Adipose tissue (tissue), 3 donors: ENCODE measurements around the gene KRTAP25-1. TPM values are rescaled to one million over a fixed set of nuclear protein-coding genes. Genes with fewer than 3 reads are reported as not detected.

Experiments
- H3K27ac ChIP-seq: one replicate; pipeline ENCODE4 v1.5.1; 2013; ENCODE audit warnings: low read depth, low read length
- WGBS, 3 donors: extraction: QIAGEN DNeasy Blood & Tissue Kit; methylation state at CpG; one replicate each; pipeline ENCODE4 v1.1.7; 2013; 5-methylcytosine and 5-hydroxymethylcytosine counted together
- polyA plus RNA-seq, 3 donors: library from polyadenylated mRNA; stranded (reverse); fragments of 200-250 nt; gene quantifications; one replicate each; pipeline ENCODE4 v1.2.3, GENCODE V29; 2013
- donor health status: healthy with polysubstance abuse.
- donor health status: Bipolar disorder and iron deficiency.
- donor health status: healthy.

Gene KRTAP25-1
- not detected for polyA plus RNA-seq

GRCh38 chr21:30289215-30289614, at the start of gene KRTAP25-1:
Gene KRTAP25-1, minus strand, starts transcription at chr21:30289514. Its CDS starts 24 bp downstream, at chr21:30289490.
- no peak within 1 kb of the TSS for H3K27ac ChIP-seq
- 79 to 94% (median 89%) methylated on average over 2 of the region's 2 CpGs for WGBS, 3 donors

- 85 to 92% (median 90%) methylated on average over 4 of the region's 4 CpGs for WGBS, 3 donors
- H3K27ac ChIP-seq, result no peak overlapping the region
Observed at GRCh38 chr21:30338717-30339116, 49.4 kb upstream of the KRTAP25-1 start.

GRCh38 chr21:30337772-30338171, 48.5 kb upstream of the KRTAP25-1 start:
- no peak overlapping the region for H3K27ac ChIP-seq

GRCh38 chr21:30337276-30337744, 48.0 kb upstream of the KRTAP25-1 start, which contains the start of gene KRTAP27-1:
Gene KRTAP27-1, minus strand, starts transcription at chr21:30337694. Its CDS starts 26 bp downstream, at chr21:30337668.
- 84 to 91% (median 86%) methylated on average over 6 of the region's 6 CpGs for WGBS, 3 donors
- no peak within 1 kb of the TSS for H3K27ac ChIP-seq

GRCh38 chr21:30336596-30336995, 47.3 kb upstream of the KRTAP25-1 start:
- WGBS, 3 donors, result 64 to 68% (median 64%) methylated on average over 2 of the region's 2 CpGs

GRCh38 chr21:30333736-30334135, 44.4 kb upstream of the KRTAP25-1 start:
- no peak overlapping the region for H3K27ac ChIP-seq
- 76 to 83% (median 81%) methylated on average over 3 of the region's 3 CpGs for WGBS, 3 donors

More at GRCh38 chr21:30336596-30336995, 47.3 kb upstream of the KRTAP25-1 start:
- H3K27ac ChIP-seq, result no peak overlapping the region

GRCh38 chr21:30332681-30333080, 43.4 kb upstream of the KRTAP25-1 start:
- no peak overlapping the region for H3K27ac ChIP-seq
- WGBS, 3 donors, result 82 to 87% (median 84%) methylated on average over 2 of the region's 2 CpGs

GRCh38 chr21:30329203-30329875, 40.0 kb upstream of the KRTAP25-1 start:
- 75 to 87% (median 84%) methylated on average over 4 of the region's 4 CpGs for WGBS, 3 donors
- H3K27ac ChIP-seq, result no peak overlapping the region

- H3K27ac ChIP-seq, result no peak overlapping the region
Observed at GRCh38 chr21:30326390-30326789, 37.1 kb upstream of the KRTAP25-1 start.

- WGBS, 3 donors, result 84 to 91% (median 84%) methylated on average over 2 of the region's 2 CpGs
- H3K27ac ChIP-seq, result no peak within 1 kb of the TSS
Observed at GRCh38 chr21:30320215-30320614, 30.9 kb upstream of the KRTAP25-1 start, which contains the start of gene KRTAP26-1. Gene KRTAP26-1, minus strand, starts transcription at chr21:30320315. Its CDS starts 280 bp downstream, at chr21:30320035.

- WGBS, 3 donors, result 81 to 91% (median 90%) methylated on average over 2 of the region's 2 CpGs
- H3K27ac ChIP-seq, result no peak overlapping the region
Observed at GRCh38 chr21:30315701-30316100, 26.4 kb upstream of the KRTAP25-1 start.

- WGBS, 3 donors, result 21 to 80% (median 75%) methylated on average over 2 of the region's 2 CpGs
- H3K27ac ChIP-seq, result no peak overlapping the region
Observed at GRCh38 chr21:30306884-30307283, 17.6 kb upstream of the KRTAP25-1 start.

- WGBS, 3 donors, result 28 to 42% (median 30%) methylated on average over 1 of the region's 1 CpG
- H3K27ac ChIP-seq, result no peak overlapping the region
Observed at GRCh38 chr21:30305136-30305535, 15.8 kb upstream of the KRTAP25-1 start.

- 50 to 55% (median 52%) methylated on average over 3 of the region's 3 CpGs for WGBS, 3 donors
- no peak within 1 kb of the TSS for H3K27ac ChIP-seq
Observed at GRCh38 chr21:30282850-30283249, 6.5 kb downstream of the KRTAP25-1 start, which contains the start of gene KRTAP24-1. Gene KRTAP24-1, minus strand, starts transcription at chr21:30282950. Its CDS starts 18 bp downstream, at chr21:30282932.

GRCh38 chr21:30271611-30272010, 17.7 kb downstream of the KRTAP25-1 start:
- H3K27ac ChIP-seq, result no peak overlapping the region
- WGBS, 3 donors, result 70 to 83% (median 73%) methylated on average over 1 of the region's 1 CpG

- no peak overlapping the region for H3K27ac ChIP-seq
- 67 to 82% (median 77%) methylated on average over 5 of the region's 5 CpGs for WGBS, 3 donors
Observed at GRCh38 chr21:30271156-30271555, 18.2 kb downstream of the KRTAP25-1 start.

GRCh38 chr21:30269803-30270530, 19.3 kb downstream of the KRTAP25-1 start:
- 60 to 66% (median 60%) methylated on average over 3 of the region's 3 CpGs for WGBS, 3 donors
- no peak overlapping the region for H3K27ac ChIP-seq

GRCh38 chr21:30268608-30269197, 20.6 kb downstream of the KRTAP25-1 start:
- H3K27ac ChIP-seq, result no peak overlapping the region
- 57 to 69% (median 58%) methylated on average over 5 of the region's 5 CpGs for WGBS, 3 donors

GRCh38 chr21:30257773-30258172, 31.5 kb downstream of the KRTAP25-1 start:
- 62 to 71% (median 70%) methylated on average over 4 of the region's 4 CpGs for WGBS, 3 donors
- H3K27ac ChIP-seq, result no peak overlapping the region
